Transverse colon (tissue), 4 donors: ENCODE data around the gene SLC25A13. TPM values are rescaled to one million over a fixed set of nuclear protein-coding genes. Genes with fewer than 3 reads are reported as not detected.

ENCODE experiments used
- DNase-seq: peaks from one replicate; pipeline ENCODE4 v3.0.0-alpha.2; 2019
- H3K27ac ChIP-seq, 4 donors: fragments of 200-600 bp; sonication (generic); 2 replicates each; pipeline ENCODE4 v1.5.1; 2016 to 2018; ENCODE audit warnings: inconsistent platforms in 4 of 4
- H3K27me3 ChIP-seq: fragments of 200-600 bp; sonication (generic); 2 replicates; pipeline ENCODE4 v1.5.1; 2017; ENCODE audit warnings: inconsistent platforms
- H3K36me3 ChIP-seq, 4 donors: fragments of 200-600 bp; sonication (generic); 2 replicates each; pipeline ENCODE4 v1.5.1; 2017 to 2019; ENCODE audit warnings: inconsistent platforms in 4 of 4
- H3K4me1 ChIP-seq, 4 donors: fragments of 200-600 bp; sonication (generic); 2 replicates each; pipeline ENCODE4 v1.5.1; 2017 to 2020; ENCODE audit warnings: inconsistent platforms in 4 of 4
- H3K4me3 ChIP-seq, 4 donors: fragments of 200-600 bp; sonication (generic); 1 replicate in 1 of 4; 2 replicates in 3 of 4; pipeline versions ENCODE4 v1.5.1 to v1.6.1; 2017 to 2019; ENCODE audit warnings: inconsistent platforms in 4 of 4
- H3K9me3 ChIP-seq, 2 donors: fragments of 200-600 bp; sonication (generic); 2 replicates each; pipeline ENCODE4 v1.5.1; 2017 to 2019; ENCODE audit warnings: inconsistent platforms in 2 of 2
- CTCF ChIP-seq, 5 experiments: fragments of 200-600 bp in 3 of 5; fragments of 450-650 bp in 2 of 5; sonication (generic) in 3 of 5; IDR thresholded peaks; 1 replicate in 2 of 5; 2 replicates in 3 of 5; pipeline ENCODE4 v1.5.1; 2016 to 2017; ENCODE audit warnings: antibody characterized with exemption in 5 of 5, inconsistent platforms in 3 of 5, mild to moderate bottlenecking in 2 of 5, moderate library complexity in 1 of 5
- EP300 ChIP-seq: sonication (generic); formaldehyde crosslinking; IDR thresholded peaks from one replicate; pipeline ENCODE4 v1.6.1; 2017; ENCODE audit warnings: antibody characterized with exemption, low read depth
- POLR2A ChIP-seq: fragments of 450-650 bp; IDR thresholded peaks from one replicate; pipeline ENCODE4 v1.6.1; 2016; ENCODE audit warnings: antibody characterized with exemption, mild to moderate bottlenecking, moderate library complexity
- POLR2AphosphoS5 ChIP-seq, 3 donors: sonication (generic); formaldehyde crosslinking; IDR thresholded peaks; one replicate each; pipeline ENCODE4 v1.6.1; 2016; ENCODE audit warnings: antibody characterized with exemption in 3 of 3
- WGBS, 2 donors: methylation state at CpG; one replicate each; pipeline ENCODE4 v1.1.5; 2018; ENCODE audit warnings: low coverage in 1 of 2; 5-methylcytosine and 5-hydroxymethylcytosine counted together
- in situ Hi-C, 4 donors: fragments of 200-750 bp; cut with MboI; loops; one replicate each; pipeline versions ENCODE4 v1.15.0 to v1.15.1; 2017; ENCODE audit warnings: low sequenced_read_pairs in 3 of 4, low pct_ligation_motif_present in 1 of 4, low pct_unique_long_range_greater_than_20kb in 1 of 4
- intact Hi-C: fragments of 100-400 bp; cut with DNase I; formaldehyde crosslinking; loops from one replicate; pipeline ENCODE4 v1.15.1; 2023; ENCODE audit warnings: low total_unique reads
- total RNA-seq, 4 donors: library from RNA; depleted of rRNA; stranded (reverse); fragments of >200 nt; gene quantifications; one replicate each; pipeline ENCODE4 v1.1.0, GENCODE V29; 2016

The SLC25A13 gene
- total RNA-seq, 4 donors from 2014 or later = 7.8 to 68.9 (median 59.6) TPM

- Histone ChIP-seq H3K4me1 (peaks cover 0 to 5% (median 0%) of the 10 kb centered on the region in 4 donors), H3K4me3 (no peak overlapping the region), H3K27ac (no peak overlapping the region), H3K9me3 (no peaks in the 10 kb centered on the region), H3K36me3 (no peaks in the 10 kb centered on the region), H3K27me3 (no peaks in the 10 kb centered on the region)
- 83 to 100% methylated on average over 1 of the region's 1 CpG for WGBS, 2 donors
- intact Hi-C loops (no loop called here), in situ Hi-C loops (no loop called here)
- no peak for DNase-seq
- TF ChIP-seq CTCF (IDR thresholded peaks at IDR 0.05) (no peak), POLR2AphosphoS5 (IDR thresholded peaks at IDR 0.05) (no peak), EP300 (no peak), POLR2A (no peak)
These were observed 236.9 kb downstream of the SLC25A13 start for GRCh38 chr7:96084881-96085553.

- no peak overlapping the region for H3K4me3 ChIP-seq
- intact Hi-C loops = no loop called here
- WGBS, 2 donors = 82 to 90% methylated on average over 6 of the region's 6 CpGs
These were observed 241.9 kb downstream of the SLC25A13 start for GRCh38 chr7:96080027-96080426.

DNA sequence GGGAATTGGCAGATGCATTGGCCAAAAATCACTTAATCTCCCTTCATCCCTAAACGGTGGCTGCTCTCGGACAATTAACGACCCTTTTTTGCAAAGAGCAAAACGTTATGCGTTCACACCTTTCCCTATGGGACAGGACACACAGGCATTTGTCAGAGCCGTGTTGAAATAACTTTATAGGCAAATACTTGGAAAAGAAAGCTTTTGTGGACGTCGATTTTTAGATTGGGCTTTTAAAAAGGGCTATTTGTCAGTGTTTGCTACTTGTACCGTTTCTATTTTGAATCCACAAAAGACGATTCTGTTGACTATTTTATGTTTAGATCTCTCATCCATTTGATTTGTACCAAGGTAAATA is 245.6 kb downstream of the SLC25A13 start:
- peaks cover 34% of the 10 kb centered on the region for H3K27me3 ChIP-seq
- H3K9me3 ChIP-seq = no peaks in the 10 kb centered on the region
- no peak overlapping the region for H3K27ac ChIP-seq
- H3K36me3 ChIP-seq = no peaks in the 10 kb centered on the region
- no peak for TF ChIP-seq POLR2AphosphoS5 (IDR thresholded peaks at IDR 0.05)
- TF ChIP-seq POLR2A = no peak
- no peak for TF ChIP-seq EP300
- TF ChIP-seq CTCF (IDR thresholded peaks at IDR 0.05) = no peak
- intact Hi-C loops (loop anchor here (10.0 kb wide), 1 partner anchor 948 kb away; the partner anchor contains the start of gene DLX5), in situ Hi-C loops (loop anchor here in 1 of 4 donors (10.0 kb wide), 1 partner anchor 958 kb away; no protein-coding TSS in a partner anchor)
- WGBS, 2 donors = 13% methylated on average over 10 of the region's 10 CpGs
- H3K4me1 ChIP-seq = peaks cover 5 to 8% (median 6%) of the 10 kb centered on the region in 4 donors
- DNase-seq = no peak
- peak overlapping the region in 2 of 4 donors; percentile 30 to 50 for H3K4me3 ChIP-seq

More at GRCh38 chr7:96080027-96080426, 241.9 kb downstream of the SLC25A13 start:
- Histone ChIP-seq H3K27ac (no peak overlapping the region), H3K4me1 (peaks cover 5 to 8% (median 6%) of the 10 kb centered on the region in 4 donors), H3K9me3 (no peaks in the 10 kb centered on the region), H3K27me3 (peaks cover 34% of the 10 kb centered on the region), H3K36me3 (no peaks in the 10 kb centered on the region)
- TF ChIP-seq POLR2A (no peak), CTCF (IDR thresholded peaks at IDR 0.05) (no peak), POLR2AphosphoS5 (IDR thresholded peaks at IDR 0.05) (no peak), EP300 (no peak)
- in situ Hi-C loops = no loop called here
- DNase-seq = no peak

GRCh38 chr7:96075510-96076349 is 246.2 kb downstream of the SLC25A13 start:
- no peak overlapping the region for H3K27ac ChIP-seq
- 3% methylated on average over 5 to 47 of the region's 47 CpGs for WGBS, 2 donors
- in situ Hi-C loops (loop anchor here in 1 of 4 donors (10.0 kb wide), 1 partner anchor 959 kb away; no protein-coding TSS in a partner anchor), intact Hi-C loops (loop anchor here (10.0 kb wide), 1 partner anchor 949 kb away; the partner anchor contains the start of gene DLX5)
- TF ChIP-seq CTCF (IDR thresholded peaks at IDR 0.05) = peak; percentile 55 to 75 (median 72)
- TF ChIP-seq POLR2A = no peak
- no peak for TF ChIP-seq POLR2AphosphoS5 (IDR thresholded peaks at IDR 0.05)
- no peak for TF ChIP-seq EP300
- H3K4me3 ChIP-seq = peak overlapping the region; percentile 15 to 50 (median 26)
- H3K36me3 ChIP-seq = no peaks in the 10 kb centered on the region
- no peaks in the 10 kb centered on the region for H3K9me3 ChIP-seq
- H3K27me3 ChIP-seq = peaks cover 34% of the 10 kb centered on the region
- DNase-seq = peak; percentile 41
- peaks cover 5 to 8% (median 6%) of the 10 kb centered on the region in 4 donors for H3K4me1 ChIP-seq
